ENCODE measurements around the gene FIBCD1. TPM values are rescaled to one million over a fixed set of nuclear protein-coding genes. Genes with fewer than 3 reads are reported as not detected.
"Not testable (repeated sequence)": the region's sequence is repeated elsewhere in the genome, so short reads cannot be mapped to it uniquely, and the experiment has no call there.

The FIBCD1 gene
- total RNA-seq, 1 donor from 2014 or later, result 0.10 TPM

DNA sequence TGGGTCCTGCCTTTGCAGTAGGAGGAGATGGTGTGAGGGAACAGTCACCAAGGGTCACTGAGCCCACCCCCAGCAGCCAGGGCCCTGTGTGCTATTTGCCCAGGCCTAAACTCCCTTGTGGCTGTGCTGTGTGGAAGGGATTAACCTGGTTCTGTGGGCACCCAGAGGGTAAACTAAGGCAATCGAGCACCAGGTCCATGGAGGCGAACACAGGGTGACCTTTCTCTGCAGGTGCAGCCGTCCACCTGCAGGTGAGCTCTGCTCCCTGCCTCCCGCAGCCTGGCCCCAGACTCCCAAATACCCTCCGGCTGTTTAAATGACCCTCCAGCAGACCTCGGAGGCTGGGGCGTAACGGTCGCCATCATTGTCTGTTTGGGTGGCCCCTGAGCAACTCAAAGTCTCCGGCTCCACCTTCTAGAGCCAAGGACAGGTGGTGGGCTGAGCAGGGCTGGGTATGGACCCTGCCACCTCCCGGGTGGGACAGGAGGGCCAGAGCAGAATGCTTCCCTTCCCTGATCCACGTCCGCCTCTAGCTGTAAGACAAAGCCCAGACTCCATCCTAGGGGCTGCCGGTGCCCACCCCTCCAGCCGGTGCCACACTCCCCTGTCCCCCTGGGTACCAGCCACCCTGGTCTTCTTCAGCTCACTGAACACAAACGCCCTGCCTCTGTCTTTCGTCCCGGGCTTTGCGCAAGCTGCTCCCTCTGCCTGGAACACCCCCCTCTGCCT is 34.1 kb upstream of the FIBCD1 start:
- DNase-seq, result no peak

DNA sequence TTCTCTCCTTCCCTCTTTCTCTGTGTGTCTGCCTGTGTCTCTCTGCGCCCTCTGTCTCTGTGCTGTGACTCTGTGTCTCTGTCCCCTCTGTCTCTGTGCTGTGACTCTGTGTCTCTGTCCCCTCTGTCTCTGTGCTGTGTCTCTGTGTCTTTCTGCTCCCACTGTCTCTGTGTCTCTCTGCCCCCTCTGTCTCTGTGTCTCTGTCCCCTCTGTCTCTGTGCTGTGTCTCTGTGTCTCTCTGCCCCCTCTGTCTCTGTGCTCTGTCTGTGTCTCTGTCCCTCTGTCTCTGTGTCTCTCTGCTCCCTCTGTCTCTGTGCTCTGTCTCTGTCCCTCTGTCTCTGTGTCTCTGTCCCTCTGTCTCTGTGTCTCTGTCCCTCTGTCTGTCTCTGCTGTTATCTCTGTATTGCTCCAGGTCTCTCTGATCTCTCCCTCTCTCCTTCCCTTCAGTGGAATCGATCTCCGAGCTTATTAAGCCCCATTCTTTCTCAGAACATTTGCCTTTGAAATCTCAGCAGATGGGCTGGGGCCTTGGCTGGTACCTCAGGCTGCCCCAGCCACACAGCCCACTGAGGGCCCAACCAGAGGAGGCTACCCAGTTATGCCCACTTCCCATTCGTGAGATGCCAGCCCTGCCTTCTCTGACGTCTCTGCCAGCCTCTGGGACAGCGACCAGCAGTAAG is 33.4 kb upstream of the FIBCD1 start:
- DNase-seq, result no peak

DNA sequence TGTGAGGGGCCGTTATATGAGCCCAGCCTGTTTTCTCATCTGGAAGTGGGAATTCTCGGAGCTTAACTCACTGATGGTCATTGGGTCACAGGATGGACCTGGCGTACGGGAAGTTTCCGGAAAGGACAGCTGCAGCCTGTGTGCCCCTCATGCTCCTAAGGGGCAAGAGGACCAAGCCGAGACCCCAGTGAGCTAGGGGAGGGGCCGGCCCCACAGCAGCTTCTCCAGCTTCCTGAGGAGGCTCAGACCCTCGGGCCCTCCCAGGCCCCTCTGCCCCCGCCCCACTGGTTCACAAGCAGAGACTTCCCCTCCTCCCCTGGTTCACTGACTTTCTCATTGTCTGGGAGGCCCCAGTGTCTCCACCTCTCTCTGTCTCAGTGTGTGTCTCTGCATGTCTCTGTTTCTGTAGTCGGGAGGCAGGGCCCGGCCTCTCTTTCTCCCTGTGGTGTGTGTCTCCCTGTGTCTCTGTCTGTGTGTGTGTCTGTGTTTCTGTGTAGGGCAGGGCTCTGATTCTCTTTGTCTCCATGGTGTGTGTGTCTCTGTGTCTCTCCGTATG is 32.3 kb upstream of the FIBCD1 start:
- no peak for DNase-seq

DNA sequence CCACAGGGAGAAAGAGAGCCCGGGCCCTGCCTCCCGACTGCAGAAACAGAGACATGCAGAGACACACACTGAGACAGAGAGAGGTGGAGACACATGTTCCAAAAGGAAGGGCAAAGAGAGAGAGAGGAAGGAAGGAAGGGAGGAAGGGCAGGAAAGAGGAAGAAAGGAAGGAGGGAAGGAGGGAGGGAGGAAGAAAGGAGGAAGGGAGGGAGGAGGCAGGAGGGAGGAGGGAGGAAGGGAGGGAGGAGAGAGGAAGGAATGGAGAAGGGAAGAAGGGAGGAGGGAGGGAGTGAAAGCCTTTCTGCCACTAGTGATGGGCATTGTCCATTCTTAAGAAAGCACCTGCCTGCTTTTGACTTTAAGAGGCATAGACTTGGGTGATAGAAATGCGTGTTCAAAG is 31.8 kb upstream of the FIBCD1 start:
- DNase-seq, result no peak

DNA sequence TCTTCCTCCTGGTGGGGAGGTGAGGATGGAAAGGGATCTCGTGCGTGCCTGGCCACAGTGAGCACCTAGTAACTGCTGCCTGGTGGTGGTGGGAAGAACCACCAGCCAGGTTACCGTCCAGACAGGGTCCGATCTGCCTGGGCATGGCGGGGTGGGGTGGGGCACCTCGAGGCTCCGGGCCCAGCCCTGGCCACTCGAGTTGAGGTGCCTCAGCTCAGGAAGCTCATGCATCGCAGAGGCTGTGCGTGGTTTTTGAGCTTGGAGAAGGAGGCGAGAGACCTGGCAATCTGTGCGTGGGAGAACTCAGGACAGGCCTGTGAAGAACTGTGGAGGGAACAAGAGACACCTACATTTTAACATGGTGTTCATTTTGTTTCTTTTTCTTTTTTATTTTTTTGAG is 31.0 kb upstream of the FIBCD1 start:
- no peak for DNase-seq

DNA sequence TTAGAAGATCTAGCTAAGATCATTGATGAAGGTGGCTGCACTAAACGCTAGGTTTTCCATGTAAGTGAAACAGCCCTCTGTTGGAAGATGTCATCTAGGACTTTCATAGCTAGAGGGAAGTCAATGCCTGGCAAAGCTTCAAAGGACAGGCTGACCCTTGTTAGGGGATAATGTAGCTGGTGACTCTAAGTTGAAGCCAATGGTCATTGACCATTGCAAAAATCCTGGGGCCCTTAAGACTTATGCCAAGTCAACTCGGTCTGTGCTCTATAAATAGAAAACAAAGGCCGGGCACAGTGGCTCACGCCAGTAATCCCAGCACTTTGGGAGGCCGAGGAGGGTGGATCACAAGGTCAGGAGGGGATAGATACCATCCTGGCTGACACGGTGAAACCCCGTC is 26.6 kb upstream of the FIBCD1 start:
- DNase-seq, result no peak

DNA sequence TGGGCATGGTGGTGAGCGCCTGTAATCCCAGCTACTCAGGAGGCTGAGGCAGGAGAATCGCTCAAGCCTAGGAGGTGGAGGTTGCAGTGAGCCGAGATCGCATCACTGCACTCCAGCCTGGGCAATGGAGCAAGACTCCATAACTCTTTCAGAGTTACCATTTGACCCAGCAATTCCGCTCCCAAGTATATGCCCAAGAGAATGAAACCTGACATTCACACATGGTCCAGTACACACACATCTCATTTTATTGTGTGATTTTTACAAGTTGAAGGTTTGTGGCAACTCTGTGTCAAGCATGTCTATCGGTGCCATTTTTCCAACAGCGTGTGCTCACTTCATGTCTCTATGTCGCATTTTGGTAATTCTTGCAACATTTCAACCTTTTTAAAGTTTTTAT is 24.9 kb upstream of the FIBCD1 start:
- DNase-seq, result no peak

DNA sequence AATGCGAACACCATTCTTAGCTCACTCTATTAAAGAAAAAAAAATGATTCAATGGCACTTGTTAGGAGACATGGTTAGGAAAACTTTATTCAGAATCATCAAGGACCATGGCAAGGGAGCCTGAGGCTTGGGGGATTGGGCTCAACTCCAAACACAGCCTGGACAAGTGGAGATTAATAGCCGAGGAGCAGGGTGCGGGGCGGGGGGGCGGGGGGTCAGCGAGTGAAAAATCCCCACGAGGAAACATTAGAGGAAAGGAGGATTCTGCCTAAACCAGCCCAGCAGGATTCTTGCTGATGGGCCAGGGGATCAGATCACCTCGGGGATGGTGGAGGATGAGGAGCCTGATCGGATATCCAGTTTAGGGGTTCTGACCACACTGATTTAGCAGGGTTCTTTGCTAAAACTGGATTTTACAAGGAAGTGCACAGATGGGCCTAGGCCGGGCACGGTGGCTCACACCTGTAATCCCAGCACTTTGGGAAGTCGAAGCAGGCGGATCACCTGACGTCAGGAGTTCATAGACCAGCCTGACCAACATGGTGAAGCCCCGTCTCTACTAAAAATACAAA is 24.4 kb upstream of the FIBCD1 start:
- DNase-seq, result no peak

DNA sequence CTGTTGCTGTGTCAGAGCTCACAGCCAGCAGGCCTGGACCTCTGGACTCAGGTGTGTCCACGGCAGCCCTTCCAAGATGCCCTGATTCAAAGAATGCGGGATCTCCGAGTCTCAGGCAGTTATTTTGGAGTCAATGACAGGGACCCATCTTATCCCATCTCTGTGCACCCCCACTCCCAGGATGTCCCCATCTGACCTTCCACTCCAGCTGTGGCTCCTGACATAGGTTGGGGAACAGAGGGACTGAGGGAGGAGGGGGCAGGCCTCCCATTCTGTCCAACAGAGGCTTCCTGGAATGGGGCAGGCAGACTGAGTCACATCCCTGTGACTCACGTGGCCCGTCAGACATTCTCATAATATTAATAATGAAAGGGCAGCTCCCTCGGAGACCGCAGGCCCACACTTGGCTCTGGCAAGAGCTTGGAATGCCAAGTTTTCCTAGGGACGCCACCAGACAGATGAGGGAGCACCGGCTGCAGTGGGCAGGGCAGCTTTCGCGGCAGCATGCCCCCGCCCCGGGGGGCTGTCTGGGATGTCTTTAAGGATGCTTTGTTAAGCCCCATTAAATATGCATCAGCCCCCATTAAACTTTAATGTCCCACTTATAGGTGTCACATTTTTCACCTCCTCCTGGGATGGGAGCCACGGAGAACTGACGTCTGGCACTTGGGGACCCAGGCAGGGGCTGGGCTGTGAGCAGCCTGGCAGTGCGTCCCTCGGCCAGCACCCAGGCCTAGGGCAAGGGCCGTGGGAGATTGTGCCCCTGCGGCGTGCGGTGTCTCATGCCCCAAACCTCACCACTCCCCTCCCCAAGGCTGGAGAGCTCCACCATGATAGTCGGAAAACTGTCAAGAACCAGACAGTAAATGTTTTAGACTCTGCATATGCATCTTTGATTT is 23.6 kb upstream of the FIBCD1 start:
- no peak for DNase-seq

DNA sequence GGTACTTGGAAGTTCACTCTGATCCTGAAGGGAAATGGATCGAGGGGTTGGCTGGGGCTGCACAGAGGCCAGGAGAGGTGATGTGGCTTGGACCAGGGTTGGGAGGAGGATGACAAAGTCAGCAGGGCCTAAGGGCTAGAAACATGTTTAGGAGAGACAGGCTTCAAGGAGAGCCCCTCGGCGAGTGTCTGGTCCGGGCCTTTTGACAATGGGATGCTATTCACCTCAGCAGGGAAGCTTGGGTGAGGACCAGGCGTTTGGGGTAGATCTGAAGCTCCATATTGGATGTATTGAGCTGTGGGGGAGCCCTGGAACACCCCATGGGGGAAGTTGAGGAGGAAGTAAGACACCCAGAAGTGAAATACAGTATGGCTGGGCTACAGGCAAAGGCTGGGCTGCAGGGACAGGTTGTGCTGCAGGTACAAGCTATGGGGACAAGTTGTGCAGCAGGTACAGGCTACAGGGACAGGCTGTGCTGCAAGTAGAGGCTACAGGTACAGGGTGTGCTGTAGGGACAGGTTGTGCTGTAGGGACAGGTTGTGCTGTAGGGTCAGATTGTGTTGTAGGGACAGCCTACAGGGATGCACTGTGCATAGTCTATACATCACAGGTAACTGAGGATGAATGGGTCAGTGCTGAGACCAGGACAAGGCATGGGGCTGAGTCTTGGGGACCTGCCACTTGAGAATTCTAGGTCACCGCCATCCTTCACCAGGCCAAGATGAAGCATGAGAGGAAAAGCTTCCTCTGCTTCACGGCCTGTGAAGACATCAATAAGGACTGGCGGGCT is 22.7 kb upstream of the FIBCD1 start:
- DNase-seq, result no peak

DNA sequence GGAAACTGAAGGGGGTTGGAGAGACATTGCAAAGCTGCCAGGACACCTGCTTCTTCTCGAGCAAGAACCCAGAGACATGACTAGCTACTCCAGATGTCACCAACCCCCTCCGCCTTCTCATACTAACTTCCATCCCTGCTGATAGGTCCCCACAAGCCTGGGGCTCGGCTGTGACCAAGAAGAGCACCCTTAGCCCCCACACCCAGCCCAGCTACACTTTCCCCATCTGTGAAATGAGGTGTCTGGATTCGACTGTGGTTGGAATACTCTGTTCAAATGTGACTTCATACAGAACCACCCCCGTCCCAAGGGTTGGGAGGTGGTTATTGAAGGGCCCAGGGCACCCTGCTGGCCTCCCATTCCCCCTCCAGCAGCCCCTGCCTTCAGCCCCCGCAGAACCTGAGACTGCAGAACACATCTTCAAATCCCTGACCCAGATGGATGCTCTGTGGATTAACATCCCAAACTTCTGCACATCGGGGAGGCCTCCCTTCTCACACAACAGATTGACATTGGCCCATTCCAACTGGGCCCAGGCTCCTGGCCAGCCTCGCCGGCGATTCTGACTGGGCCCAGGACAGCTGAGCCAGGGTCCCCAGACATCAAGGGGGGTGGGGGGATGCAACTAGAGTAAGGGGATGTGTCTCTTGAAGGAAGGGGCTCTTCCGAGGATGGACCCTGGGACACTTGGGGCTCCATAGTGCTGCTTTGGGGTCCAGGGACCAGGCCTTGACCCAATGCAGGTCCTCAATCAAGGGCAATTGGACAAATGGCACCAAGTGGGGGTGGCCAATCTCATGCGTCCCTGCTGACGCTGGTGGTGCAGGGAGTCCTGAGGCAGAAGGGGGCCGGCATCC is 21.7 kb upstream of the FIBCD1 start:
- no peak for DNase-seq

DNA sequence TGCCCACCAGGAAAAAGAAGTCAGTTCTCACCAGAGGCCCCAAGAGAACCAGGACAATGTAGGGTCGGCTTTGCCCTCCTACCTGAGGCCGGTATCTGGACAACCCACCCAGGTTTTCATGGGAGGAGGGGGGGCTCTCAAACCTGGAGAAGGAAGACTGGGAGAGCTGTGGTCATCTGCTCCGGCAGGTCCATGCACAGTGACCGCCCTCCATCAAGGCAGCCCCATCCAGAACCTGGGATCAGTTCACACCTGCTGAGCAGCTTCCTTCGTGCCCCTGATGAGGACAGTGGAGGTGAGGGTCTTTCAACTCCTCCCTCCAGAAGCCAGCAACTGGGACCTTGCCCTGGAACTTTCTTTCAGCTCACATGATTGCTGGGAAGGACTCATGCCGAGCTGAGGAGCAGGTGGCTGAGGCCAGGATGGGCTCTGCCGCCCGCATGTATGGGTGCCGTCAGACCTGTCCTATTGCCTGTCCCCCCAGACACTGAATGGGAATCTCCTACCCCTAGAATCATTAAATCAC is 20.8 kb upstream of the FIBCD1 start:
- DNase-seq, result no peak

DNA sequence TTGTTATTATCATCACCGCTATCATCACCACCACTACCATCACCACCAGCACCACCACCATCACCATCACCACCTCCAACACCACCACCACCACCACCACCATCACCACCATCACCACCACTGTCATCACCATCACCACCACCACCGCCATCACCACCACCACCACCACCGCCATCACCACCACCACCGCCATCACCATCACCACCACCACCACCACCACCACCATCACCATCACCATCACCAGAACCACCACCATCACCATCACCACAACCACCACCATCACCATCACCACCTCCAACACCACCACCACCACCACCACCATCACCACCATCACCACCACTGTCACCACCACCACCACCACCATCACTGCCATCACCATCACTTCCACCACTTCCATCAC is 19.5 kb upstream of the FIBCD1 start:
- not testable (repeated sequence) for DNase-seq

DNA sequence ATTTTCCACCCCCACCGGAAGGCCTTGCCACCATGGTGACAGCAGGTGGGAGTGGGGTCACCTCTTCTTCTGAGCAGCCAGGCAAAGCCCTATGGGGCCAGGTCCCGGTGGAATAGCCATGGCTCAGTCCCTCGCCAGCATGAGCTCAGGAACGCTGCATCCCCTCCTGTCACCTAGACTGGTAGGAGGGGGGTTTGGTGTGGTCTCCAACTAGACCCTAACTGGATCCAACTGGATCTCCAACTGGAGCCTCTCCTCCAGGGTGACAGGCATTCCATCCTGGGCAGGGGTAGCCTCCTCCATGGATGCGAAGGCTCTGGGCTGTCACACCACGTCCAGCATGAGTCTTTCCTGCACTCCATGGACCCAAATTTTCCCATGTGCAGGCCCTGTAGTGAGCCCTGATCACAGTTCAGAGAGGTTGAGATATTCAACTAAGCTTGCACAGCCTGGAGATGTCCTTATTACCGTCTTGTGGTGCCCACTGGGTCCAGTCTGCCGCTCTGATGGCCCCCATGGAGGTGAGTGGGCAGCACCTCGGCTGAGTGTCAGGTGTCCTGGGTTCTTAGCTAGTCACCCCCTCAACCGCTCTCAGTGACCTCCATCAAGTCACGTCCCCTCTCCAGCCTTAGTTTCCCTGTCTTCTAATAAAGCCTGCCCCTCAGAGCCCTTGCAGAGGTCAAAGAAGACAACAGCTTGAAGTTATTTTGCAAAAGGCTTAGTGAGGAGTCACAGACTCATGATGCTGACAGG is 18.6 kb upstream of the FIBCD1 start:
- no peak for DNase-seq

DNA sequence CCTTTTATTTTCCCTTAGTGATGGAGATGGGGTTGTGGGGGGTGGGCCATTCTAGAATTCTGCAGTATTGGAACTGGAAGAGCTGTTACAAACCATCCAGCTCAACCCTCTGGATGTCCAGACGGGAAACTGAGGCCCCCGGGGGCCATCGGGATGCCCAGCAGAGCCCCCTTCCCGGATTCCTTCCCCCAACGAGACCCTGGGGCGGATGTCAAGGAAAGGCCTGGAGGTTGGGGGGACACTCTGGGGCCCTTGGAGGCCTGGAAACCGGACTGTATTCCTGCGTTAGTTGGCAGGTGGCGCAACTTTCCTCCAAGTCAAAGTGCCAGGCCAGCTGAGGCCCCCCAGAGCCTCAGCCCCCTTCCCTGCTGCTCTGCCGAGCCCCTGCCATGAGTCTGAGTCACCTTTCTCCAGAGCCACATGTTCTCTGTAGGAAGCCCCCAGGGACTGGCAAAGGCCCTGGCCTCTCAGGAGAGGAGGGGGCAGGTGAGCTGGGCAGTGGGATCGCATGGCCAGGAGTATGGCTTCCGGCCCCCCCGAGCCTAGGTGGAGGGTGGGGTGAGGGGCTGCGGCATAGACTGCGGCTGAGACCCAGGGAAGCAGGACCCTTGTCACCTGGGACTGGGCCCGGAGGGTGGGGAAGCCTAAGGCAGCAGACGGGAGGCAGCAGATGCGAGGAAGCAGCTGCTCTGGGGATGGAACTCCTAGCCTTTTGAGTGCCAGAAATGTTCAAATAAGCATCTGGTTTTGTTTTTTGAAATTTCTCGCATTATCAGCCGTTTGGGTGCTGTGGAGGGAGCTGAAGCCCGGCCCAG is 17.8 kb upstream of the FIBCD1 start:
- DNase-seq, result no peak

DNA sequence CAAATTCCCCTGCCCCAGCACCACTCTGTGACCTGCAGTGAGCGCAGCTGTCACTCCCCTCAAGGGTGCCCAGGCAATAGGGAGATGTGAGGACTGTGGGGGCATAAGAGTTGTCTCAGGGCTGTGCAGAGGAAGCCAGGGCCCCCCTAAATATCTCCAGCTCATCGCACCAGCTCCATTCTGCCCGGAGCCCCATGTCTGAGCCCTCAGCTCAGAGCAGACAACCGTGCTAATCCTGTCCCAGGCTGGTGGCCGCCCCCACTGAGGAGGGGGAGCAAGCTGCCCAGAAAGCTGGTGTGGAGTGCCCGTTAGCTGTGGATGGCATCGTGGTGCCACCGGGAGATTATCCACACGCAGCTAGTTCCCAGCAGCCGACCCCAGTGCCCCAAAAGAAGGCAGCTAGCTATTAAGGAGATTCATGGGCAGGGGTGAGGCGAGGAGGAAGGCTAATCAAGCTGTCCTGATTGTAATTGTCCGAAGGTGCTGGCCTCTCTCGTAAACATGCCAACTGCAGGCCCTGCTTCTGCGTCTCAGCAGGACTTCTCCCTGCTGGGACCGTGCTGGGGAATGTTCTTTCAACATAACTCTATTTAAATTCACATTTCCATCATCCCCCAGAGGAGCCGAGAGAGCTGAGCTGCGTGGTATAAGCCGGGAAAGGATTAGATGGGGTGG is 17.0 kb upstream of the FIBCD1 start:
- no peak for DNase-seq

DNA sequence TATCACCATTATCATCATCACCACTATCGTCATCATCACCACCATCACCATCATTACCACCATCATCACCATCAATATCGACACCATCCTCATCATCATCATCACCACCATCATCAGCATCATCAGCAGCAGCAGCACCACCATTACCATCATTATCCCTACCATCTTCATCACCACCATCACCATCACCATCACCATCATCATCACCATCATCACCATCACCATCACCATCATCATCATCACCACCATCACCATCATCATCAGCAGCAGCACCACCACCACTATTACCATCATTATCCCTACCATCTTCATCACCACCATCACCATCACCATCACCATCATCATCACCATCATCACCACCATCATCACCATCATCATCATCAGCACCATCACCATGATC is 15.9 kb upstream of the FIBCD1 start:
- DNase-seq, result not testable (repeated sequence)

DNA sequence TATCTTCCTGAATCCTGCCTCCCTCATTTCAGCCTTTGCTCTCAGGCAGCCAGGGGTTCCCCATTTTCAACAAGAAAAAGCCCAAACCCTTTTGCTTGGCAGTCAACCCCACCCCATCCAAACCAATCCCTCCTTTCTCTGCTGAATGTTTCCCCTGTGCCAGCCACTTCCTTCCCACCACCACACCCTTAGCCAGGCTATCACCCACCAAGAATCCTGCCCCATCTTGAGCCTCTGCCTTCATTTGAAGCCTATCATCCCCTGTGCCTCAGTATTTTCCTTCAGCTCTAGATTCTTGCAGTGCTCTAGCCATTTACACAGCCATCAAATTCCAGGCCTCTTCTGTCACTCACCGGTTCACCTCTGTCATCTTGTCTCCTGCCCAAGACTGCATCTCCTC is 15.3 kb upstream of the FIBCD1 start:
- DNase-seq, result no peak
